Gastrocnemius medialis (tissue), 4 donors: Measurements from ENCODE around the gene RPS8.
A peak's percentile ranks its signal among the peaks of the same experiment; 100 is the strongest.

Experiments
- POLR2A ChIP-seq, 2 donors: fragments of 450-650 bp; IDR thresholded peaks; one replicate each; pipeline ENCODE4 v1.6.1; 2017; ENCODE audit warnings: antibody characterized with exemption in 2 of 2, mild to moderate bottlenecking in 2 of 2, moderate library complexity in 2 of 2
- TF ChIP-seq, protein P1 (sequence below), 5 experiments: fragments of 450-650 bp in 3 of 5; fragments of 200-600 bp in 2 of 5; sonication (generic) in 2 of 5; IDR thresholded peaks in 4 of 5; conservative IDR thresholded peaks in 1 of 5; 1 replicate in 4 of 5; 2 replicates in 1 of 5; pipeline ENCODE4 v1.5.1; 2016 to 2019; ENCODE audit warnings: antibody characterized with exemption in 5 of 5, mild to moderate bottlenecking in 3 of 5, moderate library complexity in 3 of 5

DNA sequence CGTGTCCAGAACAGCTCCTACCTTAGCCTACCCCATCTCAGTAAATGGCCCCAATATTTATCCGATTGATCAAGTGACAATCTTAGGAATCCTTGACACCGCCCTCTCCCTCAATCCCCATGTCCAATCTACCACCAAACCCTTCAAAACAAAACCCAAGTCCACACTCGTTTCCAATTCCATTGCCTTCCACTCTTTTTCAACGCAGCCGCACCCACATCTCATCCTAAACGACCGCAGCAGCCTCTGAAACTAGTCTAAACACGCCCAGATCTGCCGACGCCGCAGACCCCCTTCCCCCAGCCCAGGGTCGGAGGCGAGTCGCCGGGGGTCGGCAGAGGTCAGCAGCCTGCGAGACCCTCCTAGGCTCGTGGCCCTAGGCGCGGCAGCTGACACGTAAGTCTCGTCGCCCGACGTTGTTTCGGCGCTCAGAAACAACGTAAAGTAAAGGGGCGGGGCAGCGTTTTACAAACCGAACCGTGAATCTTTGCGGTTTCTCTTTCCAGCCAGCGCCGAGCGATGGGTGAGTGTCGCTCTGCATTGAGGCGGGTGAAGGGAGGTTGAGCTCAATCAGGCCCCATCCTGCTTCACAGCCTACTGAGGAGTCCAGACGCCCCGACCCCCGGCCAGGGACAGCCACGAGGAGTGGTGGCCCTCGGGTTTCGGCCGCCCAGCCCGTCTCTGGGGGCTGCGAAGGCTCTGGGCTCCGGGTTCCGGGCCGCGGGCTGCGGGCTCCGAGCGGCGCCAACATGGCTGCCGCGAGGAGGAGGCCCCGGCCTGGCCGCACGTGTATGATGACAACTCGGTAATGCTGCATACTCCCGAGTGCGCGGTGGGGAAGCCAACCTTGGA lies at the start of gene RPS8:
- TF ChIP-seq, protein P1, sequence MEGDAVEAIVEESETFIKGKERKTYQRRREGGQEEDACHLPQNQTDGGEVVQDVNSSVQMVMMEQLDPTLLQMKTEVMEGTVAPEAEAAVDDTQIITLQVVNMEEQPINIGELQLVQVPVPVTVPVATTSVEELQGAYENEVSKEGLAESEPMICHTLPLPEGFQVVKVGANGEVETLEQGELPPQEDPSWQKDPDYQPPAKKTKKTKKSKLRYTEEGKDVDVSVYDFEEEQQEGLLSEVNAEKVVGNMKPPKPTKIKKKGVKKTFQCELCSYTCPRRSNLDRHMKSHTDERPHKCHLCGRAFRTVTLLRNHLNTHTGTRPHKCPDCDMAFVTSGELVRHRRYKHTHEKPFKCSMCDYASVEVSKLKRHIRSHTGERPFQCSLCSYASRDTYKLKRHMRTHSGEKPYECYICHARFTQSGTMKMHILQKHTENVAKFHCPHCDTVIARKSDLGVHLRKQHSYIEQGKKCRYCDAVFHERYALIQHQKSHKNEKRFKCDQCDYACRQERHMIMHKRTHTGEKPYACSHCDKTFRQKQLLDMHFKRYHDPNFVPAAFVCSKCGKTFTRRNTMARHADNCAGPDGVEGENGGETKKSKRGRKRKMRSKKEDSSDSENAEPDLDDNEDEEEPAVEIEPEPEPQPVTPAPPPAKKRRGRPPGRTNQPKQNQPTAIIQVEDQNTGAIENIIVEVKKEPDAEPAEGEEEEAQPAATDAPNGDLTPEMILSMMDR (IDR thresholded peaks at IDR 0.05 in 4 of 5, conservative IDR thresholded peaks at IDR 0.05 in 1 of 5), result peak in 2 of 5 experiments; percentile 5 to 36
- TF ChIP-seq POLR2A (IDR thresholded peaks at IDR 0.05), result peak; percentile 95 to 97
